Smooth muscle cell of the coronary artery (primary cell): ENCODE measurements around the gene SPEM3. TPM values are rescaled to one million over a fixed set of nuclear protein-coding genes. Genes with fewer than 3 reads are reported as not detected.

Experiments used
- total RNA-seq: library from RNA; depleted of rRNA; stranded (reverse); fragments of >200 nt; gene quantifications from 2 replicates; pipeline ENCODE4 v1.2.3, GENCODE V29; 2014; ENCODE audit warnings: low replicate concordance

SPEM3 gene
- not detected in 2 replicates for total RNA-seq

DNA sequence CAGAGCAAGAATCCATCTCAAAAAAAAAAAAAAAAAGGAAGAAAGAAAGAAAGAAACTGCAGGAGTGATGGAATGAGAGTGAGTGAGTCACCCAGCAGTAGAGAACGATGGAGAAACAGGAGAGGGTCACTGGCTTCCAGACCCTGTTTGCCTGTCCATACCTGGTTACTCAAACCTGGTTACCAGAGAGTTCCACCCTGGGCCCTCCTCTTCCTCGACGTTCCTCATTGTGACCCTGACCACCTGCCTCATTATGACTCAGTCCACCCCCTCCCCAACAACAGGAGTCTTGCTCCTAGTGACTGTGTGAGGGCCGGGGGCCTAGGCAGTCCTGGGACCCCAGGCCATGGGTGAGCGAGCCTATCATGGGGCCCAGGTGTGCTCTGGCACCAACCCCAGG, at the start of gene SPEM3:
Gene SPEM3 (plus strand): TSS at position 301 of the 400 bp plus-strand sequence. CDS start 46 bp downstream, at position 347.

DNA sequence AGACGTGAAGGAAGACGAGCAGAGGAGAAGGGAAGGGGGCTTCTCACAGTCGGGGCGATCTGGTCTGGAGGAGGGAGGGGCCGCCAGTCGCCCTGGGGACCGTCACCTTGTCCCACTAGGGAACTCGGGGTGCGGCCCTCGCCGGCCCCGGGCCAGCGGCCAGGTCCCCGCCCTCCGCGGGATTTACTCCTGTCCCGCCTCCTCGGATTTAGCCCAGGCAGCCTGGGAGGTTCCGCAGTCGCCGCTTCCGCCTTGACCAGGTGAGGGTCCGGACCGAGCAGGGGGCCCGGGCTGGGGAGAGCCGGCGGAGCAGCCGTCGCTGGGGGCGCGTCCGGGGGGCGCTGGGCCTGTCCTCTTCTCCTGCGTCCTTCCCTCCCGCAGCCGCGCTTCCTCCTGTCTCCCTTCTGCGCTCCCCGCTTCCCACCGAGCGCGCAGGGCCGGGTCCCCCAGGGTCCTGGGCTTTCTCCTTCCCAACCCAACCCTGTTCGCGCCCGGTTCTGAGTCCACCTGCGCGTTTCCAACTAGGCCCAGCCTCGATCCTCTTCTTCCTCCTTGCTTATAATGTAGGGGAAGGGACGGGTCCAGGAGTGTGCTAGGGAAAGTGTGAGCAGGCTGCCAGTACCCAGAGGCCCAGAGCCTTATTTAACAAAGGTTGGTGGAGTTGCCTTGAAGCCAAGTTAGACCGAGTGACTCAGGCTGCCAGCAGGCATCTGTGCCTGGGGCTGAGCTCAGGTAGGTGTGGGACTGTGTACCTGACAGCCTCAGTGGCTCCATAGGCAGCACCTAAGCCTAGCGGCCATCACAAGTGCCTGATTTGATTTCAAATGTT, 47.6 kb upstream of the SPEM3 start, which contains the start of gene TNK1:
Gene TNK1 (plus strand): TSS at position 235 of the 829 bp plus-strand sequence. CDS start 1,838 bp downstream, outside the sequence.

GRCh38 chr17:7394452-7395191, 34.0 kb upstream of the SPEM3 start, which contains the start of gene PLSCR3:
PLSCR3 (minus strand) TSS chr17:7394525; CDS start chr17:7394110, 415 bp downstream.

GRCh38 chr17:7403977-7404736, 24.5 kb upstream of the SPEM3 start, which contains the start of gene TMEM256:
TMEM256 (minus strand) TSS chr17:7404097; CDS start chr17:7404084, 13 bp downstream.

DNA sequence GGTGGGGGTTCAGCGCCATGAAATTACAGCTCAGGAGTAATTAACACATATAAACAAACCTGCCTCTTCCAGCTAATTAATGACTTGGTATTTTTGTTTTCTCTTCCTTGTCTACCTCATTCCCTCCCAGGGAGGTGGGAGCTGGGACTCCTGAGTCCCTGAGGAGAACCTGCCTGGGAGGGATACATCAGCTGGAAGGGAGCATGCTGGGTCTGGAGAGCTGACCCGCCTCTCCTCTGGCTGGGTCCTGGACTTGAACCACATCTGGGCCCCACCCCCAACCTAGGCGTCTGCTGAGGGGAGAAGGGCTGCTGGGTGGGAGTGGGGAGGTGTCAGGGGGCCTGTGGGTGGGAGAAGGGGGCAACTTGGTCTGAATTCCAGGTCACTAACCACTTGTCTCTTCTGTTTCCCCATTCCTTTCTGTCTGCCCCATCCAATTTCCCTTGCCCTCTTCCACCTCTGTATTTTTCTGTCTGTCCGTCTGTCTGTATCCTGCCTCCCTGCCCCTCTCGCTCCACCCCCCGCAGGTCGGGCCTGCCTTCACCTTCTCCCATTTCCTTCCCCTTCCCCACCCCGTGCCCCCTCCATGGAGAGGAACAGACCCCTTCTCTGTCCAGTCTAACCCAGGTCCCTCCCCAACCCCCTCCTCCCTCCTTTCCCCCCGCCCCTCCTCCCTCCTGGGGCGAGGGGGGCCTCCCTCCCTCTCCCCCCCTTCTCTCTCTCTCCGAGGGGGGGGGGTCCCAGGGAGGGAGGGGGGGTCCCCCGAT, 21.0 kb upstream of the SPEM3 start, which contains the start of gene NLGN2:
Gene NLGN2 (plus strand): TSS at position 361 of the 767 bp plus-strand sequence. CDS start 411 bp downstream, outside the sequence.

DNA sequence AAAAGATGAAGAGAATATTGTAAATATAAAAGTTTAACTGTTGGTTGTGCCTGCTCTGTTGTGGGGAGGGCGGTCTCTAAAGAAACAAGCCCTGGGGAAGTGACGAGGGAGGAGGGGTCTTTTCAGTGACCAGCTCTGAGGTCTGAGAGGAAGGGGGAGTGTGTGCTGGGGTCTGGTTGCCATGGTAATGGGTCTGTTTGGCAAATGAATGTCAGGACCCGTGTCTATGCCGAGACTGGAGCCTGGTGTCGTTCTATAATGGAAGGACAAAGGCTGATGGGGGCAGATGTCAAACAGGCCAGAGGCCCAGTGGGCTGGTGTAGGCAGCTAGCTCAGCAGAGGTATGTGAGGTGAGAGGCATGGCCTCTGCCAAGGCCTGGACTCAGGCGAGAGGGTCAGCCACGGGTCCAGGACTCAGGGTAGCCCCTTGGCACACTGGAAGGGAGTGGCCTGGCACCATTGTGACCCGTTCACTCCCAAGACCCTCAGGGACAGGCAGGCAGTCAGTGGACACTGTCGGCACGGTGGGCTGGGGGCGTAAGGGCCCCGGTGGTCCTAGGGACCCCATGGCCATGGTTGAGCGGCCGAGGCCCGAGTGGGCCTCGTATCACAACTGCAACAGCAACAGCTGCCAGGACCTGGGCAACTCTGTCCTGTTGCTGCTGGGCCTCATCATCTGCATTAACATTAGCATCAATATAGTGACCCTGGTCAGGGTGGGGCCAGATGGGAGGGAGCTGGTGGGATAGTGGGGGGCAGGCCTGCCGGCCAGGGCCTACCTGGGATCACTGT, 8.6 kb upstream of the SPEM3 start, which contains the start of gene SPEM1:
Gene SPEM1 (plus strand): TSS at position 506 of the 792 bp plus-strand sequence. CDS start 61 bp downstream, at position 567.

GRCh38 chr17:7425316-7425715, 3.3 kb upstream of the SPEM3 start, which contains the start of gene SPEM2:
SPEM2 (plus strand) TSS chr17:7425616; CDS start chr17:7425689, 73 bp downstream.

DNA sequence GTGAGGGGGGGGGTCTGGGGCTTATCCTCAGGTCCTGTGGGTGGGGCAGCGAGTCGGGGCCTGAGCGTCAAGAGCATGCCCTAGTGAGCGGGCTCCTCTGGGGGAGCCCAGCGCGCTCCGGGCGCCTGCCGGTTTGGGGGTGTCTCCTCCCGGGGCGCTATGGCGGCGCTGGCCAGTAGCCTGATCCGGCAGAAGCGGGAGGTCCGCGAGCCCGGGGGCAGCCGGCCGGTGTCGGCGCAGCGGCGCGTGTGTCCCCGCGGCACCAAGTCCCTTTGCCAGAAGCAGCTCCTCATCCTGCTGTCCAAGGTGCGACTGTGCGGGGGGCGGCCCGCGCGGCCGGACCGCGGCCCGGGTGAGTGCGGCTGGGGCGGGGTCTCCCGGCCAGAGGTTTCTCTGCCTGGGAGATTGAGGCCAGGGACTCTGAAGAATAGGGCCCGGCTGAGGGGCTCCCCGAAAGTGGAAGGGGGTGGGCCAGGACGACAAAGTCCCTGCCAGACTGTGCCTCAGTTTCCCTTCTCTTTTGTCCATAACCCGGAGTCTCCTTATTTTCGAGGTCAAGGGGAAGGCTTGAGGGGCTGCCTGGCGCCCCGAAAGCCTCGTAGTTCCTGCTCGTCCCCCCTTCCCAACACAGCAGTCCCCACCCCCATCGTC, 10.9 kb downstream of the SPEM3 start, which contains the start of gene FGF11:
Gene FGF11 (plus strand): TSS at position 51 of the 651 bp plus-strand sequence. CDS start 109 bp downstream, at position 160.

GRCh38 chr17:7444682-7445618, 16.3 kb downstream of the SPEM3 start, which contains the start of gene CHRNB1:
CHRNB1 (plus strand) TSS chr17:7445061; CDS start chr17:7445128, 67 bp downstream.

DNA sequence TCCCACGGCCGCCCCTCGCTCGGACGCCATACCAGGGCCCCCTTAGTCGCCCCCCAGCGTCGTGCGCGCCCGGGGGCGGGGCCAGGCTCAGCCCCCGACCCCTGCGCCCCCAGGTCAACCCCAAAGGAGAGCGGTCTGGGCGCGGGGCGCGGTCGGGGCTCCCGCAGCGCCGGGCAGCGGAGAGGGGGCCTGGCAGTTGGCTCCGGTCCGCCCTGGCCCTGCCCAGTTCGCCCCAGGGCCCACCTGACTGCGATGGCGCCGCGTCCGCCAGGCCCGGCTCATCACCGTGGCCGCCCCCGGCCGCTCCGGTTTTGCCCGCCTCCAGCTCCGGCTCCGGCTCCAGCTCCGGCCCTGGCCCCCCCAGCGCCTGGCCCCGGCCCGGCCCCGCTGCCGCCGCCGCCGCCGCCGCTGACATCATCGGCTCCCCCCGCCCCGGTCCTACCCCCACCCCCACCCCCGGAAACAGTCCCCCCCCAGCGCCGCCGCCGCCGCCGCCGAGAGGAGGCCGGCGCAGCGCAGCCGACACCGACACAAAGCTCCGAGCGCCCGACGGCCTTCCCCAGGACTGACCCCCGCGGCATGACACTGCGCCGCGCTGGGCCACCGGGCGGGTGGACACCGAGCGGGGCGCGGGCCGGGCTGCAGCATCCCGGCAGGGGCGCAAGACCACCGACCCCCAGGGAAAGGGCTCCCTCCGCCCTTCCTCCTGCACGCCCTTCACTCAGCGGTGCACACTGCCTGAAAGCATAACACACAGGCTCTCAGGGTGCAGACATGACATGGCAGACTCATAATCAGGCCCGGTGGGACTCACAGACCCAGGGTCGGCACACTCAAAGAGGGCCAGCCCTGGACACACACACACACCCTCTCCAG, 50.8 kb downstream of the SPEM3 start, which contains the start of gene ZBTB4:
Gene ZBTB4 (minus strand): TSS at position 419 of the 876 bp plus-strand sequence. CDS start 12,830 bp downstream, outside the sequence.

GRCh38 chr17:7481275-7481674, 52.6 kb downstream of the SPEM3 start, which contains the start of gene SLC35G6:
SLC35G6 (plus strand) TSS chr17:7481446; CDS start chr17:7481517, 71 bp downstream.

Other genes with a start within 250 kb of the SPEM3 start
- under 0.01 and 0.68 TPM in 2 replicates for gene ASGR1, start 249.5 kb upstream of the SPEM3 start, total RNA-seq
- 8.3 and 20.8 TPM in 2 replicates for gene DLG4, start 209.0 kb upstream of the SPEM3 start, total RNA-seq
- gene ACADVL, start 208.9 kb upstream of the SPEM3 start, total RNA-seq, result 248 and 288 TPM in 2 replicates
- gene DVL2, start 194.3 kb upstream of the SPEM3 start, total RNA-seq, result 56.3 and 89.0 TPM in 2 replicates
- gene PHF23, start 189.4 kb upstream of the SPEM3 start, total RNA-seq, result 38.3 and 41.2 TPM in 2 replicates
- gene GABARAP, start 186.4 kb upstream of the SPEM3 start, total RNA-seq, result 180 and 222 TPM in 2 replicates
- 16.7 and 21.2 TPM in 2 replicates for gene CTDNEP1, start 177.1 kb upstream of the SPEM3 start, total RNA-seq
- 20.6 and 25.9 TPM in 2 replicates for gene ELP5, start 176.6 kb upstream of the SPEM3 start, total RNA-seq
- gene CLDN7, start 166.4 kb upstream of the SPEM3 start, total RNA-seq, result 0.70 and 1.6 TPM in 2 replicates
- 0.08 and 0.12 TPM in 2 replicates for gene SLC2A4, start 147.1 kb upstream of the SPEM3 start, total RNA-seq
- gene YBX2, start 134.2 kb upstream of the SPEM3 start, total RNA-seq, result not detected in 2 replicates
- 688 and 774 TPM in 2 replicates for gene EIF5A, start 121.2 kb upstream of the SPEM3 start, total RNA-seq
- gene GPS2, start 113.5 kb upstream of the SPEM3 start, total RNA-seq, result 21.7 and 32.9 TPM in 2 replicates
- 16.8 and 28.4 TPM in 2 replicates for gene NEURL4, start 99.5 kb upstream of the SPEM3 start, total RNA-seq
- 1.3 and 4.3 TPM in 2 replicates for gene ACAP1, start 92.3 kb upstream of the SPEM3 start, total RNA-seq
- gene KCTD11, start 76.7 kb upstream of the SPEM3 start, total RNA-seq, result 4.9 and 10.4 TPM in 2 replicates
- not detected in 2 replicates for gene TMEM95, start 73.7 kb upstream of the SPEM3 start, total RNA-seq
- gene TNK1, start 47.8 kb upstream of the SPEM3 start, total RNA-seq, result 0.08 and 0.35 TPM in 2 replicates
- 8.5 and 23.2 TPM in 2 replicates for gene PLSCR3, start 34.3 kb upstream of the SPEM3 start, total RNA-seq
- gene TMEM256, start 24.8 kb upstream of the SPEM3 start, total RNA-seq, result 42.7 and 135 TPM in 2 replicates
- gene NLGN2, start 21.0 kb upstream of the SPEM3 start, total RNA-seq, result 3.7 and 5.0 TPM in 2 replicates
- not detected in 2 replicates for gene SPEM1, start 8.5 kb upstream of the SPEM3 start, total RNA-seq
- not detected in 2 replicates for gene SPEM2, start 3.2 kb upstream of the SPEM3 start, total RNA-seq
- 0.94 and 4.4 TPM in 2 replicates for gene TMEM102, start 6.6 kb downstream of the SPEM3 start, total RNA-seq
- gene FGF11, start 10.7 kb downstream of the SPEM3 start, total RNA-seq, result 2.6 and 5.4 TPM in 2 replicates
- gene CHRNB1, start 16.2 kb downstream of the SPEM3 start, total RNA-seq, result 7.1 and 9.6 TPM in 2 replicates
- 9.2 and 9.8 TPM in 2 replicates for gene ZBTB4, start 50.8 kb downstream of the SPEM3 start, total RNA-seq
- gene SLC35G6, start 52.6 kb downstream of the SPEM3 start, total RNA-seq, result not detected in 2 replicates
- 62.8 and 87.6 TPM in 2 replicates for gene POLR2A, start 55.5 kb downstream of the SPEM3 start, total RNA-seq
- gene TNFSF12, start 120.2 kb downstream of the SPEM3 start, total RNA-seq, result 3.9 TPM in 2 replicates
- 0.59 and 1.1 TPM in 2 replicates for gene TNFSF13, start 129.9 kb downstream of the SPEM3 start, total RNA-seq
- gene SENP3, start 133.1 kb downstream of the SPEM3 start, total RNA-seq, result 45.4 and 76.6 TPM in 2 replicates
- 4.7 and 22.3 TPM in 2 replicates for gene CD68, start 150.8 kb downstream of the SPEM3 start, total RNA-seq
- 48.6 and 59.0 TPM in 2 replicates for gene MPDU1, start 155.0 kb downstream of the SPEM3 start, total RNA-seq
- 0.23 TPM in 1 of 2 replicates, not detected in the other for gene SOX15, start 161.2 kb downstream of the SPEM3 start, total RNA-seq
- gene FXR2, start 186.0 kb downstream of the SPEM3 start, total RNA-seq, result 24.0 and 58.9 TPM in 2 replicates
- gene SAT2, start 199.0 kb downstream of the SPEM3 start, total RNA-seq, result 39.1 and 56.6 TPM in 2 replicates
- gene SHBG, start 201.3 kb downstream of the SPEM3 start, total RNA-seq, result 0.23 and 1.2 TPM in 2 replicates
- not detected in 2 replicates for gene ATP1B2, start 222.1 kb downstream of the SPEM3 start, total RNA-seq